ENCODE results near the gene C5orf46.

C5orf46 gene

DNA sequence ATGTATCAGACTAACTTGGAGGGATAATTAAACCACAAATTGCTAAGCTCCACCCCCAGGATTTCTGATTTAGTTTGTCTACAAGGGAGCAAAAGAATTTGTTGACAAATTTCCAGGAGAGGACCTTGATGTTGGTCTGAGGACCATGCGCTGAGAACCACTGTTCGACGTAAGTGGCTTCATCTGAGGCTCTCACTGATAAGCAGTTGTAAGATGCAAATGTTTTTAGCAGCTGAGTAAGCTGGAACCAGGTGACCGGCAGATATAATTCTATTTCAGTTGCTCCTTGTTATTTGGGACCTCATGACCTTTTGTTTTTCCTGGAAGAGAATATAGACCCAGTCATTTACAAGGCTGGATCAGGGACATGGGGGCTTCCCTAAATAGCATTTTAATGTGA, 60.7 kb downstream of the C5orf46 start:
- TF ChIP-seq, protein P1, sequence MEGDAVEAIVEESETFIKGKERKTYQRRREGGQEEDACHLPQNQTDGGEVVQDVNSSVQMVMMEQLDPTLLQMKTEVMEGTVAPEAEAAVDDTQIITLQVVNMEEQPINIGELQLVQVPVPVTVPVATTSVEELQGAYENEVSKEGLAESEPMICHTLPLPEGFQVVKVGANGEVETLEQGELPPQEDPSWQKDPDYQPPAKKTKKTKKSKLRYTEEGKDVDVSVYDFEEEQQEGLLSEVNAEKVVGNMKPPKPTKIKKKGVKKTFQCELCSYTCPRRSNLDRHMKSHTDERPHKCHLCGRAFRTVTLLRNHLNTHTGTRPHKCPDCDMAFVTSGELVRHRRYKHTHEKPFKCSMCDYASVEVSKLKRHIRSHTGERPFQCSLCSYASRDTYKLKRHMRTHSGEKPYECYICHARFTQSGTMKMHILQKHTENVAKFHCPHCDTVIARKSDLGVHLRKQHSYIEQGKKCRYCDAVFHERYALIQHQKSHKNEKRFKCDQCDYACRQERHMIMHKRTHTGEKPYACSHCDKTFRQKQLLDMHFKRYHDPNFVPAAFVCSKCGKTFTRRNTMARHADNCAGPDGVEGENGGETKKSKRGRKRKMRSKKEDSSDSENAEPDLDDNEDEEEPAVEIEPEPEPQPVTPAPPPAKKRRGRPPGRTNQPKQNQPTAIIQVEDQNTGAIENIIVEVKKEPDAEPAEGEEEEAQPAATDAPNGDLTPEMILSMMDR (IDR thresholded peaks at IDR 0.05; ENCODE audit: low read depth, low read length): no peak
- no peak overlapping the region for H3K4me3 ChIP-seq (replicated peaks in 1 of 2; ENCODE audit: low read depth in 2 of 2, low read length in 2 of 2)
- DNase-seq (ENCODE audit: low read depth in 2 of 2): no peak

DNA sequence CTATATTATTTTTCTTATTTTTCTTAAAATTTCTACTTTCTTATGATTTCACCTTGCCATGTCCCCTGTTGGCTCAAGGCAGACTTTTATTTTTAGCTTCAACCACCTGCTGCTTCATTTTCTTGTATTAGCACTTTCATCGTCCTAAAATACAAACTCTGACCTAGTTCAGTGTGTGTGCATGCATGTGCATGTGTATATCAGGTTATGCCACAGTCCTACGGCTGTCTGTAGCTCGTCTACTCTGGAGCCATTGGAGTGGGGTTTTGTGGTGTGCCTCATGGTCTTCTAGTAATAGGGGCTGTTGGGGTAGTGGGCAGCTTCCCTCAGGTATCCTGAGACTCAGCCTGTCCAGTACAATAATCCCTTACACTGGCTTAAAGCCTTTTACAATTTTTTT, 61.5 kb downstream of the C5orf46 start:
- no peak overlapping the region for H3K4me3 ChIP-seq (replicated peaks in 1 of 2; ENCODE audit: low read depth in 2 of 2, low read length in 2 of 2)
- DNase-seq (ENCODE audit: low read depth in 2 of 2): no peak
- TF ChIP-seq, protein P1 (IDR thresholded peaks at IDR 0.05; ENCODE audit: low read depth, low read length): no peak

DNA sequence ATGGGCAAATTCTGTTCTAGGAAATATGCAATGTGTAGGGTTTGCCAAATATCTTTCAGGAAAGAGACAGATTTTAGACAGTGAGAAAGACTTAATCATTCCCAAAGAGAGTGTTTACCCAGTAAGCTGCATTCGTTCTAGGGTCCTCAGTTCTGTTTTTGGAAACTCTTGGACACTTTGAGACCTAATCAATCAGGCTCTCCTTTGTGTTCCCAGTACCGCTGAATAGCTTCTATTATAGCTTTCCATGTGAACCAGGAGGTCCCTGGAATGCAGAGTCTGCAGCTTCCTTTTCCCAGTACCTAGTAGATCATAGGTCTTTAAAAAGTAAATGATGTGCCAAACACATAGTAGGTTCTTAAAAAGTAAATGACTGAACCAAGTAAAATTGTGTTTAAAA, 63.5 kb downstream of the C5orf46 start:
- no peak overlapping the region for H3K4me3 ChIP-seq (replicated peaks in 1 of 2; ENCODE audit: low read depth in 2 of 2, low read length in 2 of 2)
- TF ChIP-seq, protein P1 (IDR thresholded peaks at IDR 0.05; ENCODE audit: low read depth, low read length): no peak
- DNase-seq (ENCODE audit: low read depth in 2 of 2): no peak

Data from cardiac fibroblast (primary cell).